NK-92 treated with Interleukin-12 subunit alpha and Interleukin-12 subunit beta, amount 100 ng/mL, for 24 hours (cell line): Measurements from ENCODE around the gene CCDC102B.
"Not testable (repeated sequence)": the region's sequence is repeated elsewhere in the genome, so short reads cannot be mapped to it uniquely, and the experiment has no call there.

ENCODE experiments used
- DNase-seq: peaks from one replicate; lab custom pipeline; 2025; lab: John Stamatoyannopoulos, UW

Gene CCDC102B

DNA sequence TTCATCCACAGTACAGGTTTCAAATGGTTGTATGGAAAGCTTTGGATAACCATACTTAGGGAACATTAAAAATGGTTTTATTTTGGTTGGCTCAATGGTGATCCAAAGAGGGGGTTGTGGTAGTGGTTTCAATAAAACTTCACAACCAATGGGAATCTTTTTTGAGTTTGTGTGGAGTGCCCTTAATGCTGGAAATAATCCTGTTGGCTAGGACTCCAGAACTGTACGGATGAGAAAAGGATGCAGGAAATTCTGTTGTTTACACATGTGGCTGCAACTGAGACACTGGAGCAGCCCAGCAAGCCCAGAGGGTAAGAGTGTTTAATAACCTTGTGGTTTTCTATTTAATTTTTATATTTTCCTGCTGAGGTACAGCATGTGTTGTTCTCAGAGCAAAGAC is at the start of gene CCDC102B:
Gene CCDC102B (plus strand): TSS at position 210 of the 400 bp plus-strand sequence. CDS start 38,684 bp downstream, outside the sequence.
- DNase-seq, result no peak

DNA sequence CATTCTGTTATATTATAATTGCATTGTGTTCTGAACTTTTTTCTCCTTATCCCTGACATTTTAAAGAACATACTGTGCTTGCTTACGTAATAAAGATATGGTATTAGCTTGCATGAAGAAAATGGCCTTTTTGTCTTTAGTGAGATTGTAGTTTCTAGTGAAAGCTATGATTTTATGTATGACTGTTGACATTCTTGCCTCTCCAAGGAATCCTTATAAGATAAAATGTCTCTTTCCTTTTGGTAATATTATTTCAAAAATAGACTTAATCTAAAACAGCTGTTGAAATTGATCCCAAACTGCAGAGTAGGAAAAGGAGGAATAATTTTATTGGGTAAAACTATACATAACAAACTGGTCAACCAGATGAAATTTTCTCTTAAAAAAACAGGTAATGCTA is 40.8 kb upstream of the CCDC102B start:
- DNase-seq, result no peak

DNA sequence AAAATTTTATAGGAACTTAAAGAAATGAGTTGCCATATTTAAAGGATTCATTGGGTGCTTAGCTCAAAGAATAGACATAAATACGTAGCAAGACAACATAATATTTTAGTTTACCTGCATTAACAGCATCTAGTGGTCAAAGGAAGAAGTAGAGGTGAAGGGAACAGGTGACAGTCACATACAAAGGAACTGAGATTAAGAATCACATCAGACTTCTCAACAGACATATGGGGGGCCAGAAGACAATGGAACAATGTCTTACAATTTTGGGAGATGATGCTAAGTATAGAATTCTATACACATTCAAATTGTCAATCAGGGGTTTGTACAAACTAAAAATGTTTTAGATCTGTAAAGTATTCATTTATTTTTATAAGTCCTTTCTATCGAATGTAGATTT is 38.6 kb upstream of the CCDC102B start:
- DNase-seq, result no peak

DNA sequence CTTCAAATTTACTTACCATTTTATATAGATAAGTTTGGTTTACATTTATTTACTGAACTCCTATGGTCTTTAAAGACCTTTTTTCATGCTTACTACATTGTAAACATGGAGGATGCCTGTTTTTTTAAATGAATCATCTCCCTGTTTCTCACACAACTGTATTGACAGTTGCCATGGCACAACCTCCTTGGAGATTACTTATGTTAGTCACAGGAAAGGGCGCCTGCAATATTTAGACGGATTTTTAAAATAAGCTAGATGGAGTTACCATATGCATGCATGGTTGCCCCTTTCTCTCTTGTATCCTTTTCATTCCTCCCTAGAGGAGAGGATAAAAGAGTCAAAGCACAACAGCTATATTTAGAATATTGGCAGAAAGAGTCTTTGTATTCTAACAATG is 34.8 kb upstream of the CCDC102B start:
- DNase-seq, result no peak

DNA sequence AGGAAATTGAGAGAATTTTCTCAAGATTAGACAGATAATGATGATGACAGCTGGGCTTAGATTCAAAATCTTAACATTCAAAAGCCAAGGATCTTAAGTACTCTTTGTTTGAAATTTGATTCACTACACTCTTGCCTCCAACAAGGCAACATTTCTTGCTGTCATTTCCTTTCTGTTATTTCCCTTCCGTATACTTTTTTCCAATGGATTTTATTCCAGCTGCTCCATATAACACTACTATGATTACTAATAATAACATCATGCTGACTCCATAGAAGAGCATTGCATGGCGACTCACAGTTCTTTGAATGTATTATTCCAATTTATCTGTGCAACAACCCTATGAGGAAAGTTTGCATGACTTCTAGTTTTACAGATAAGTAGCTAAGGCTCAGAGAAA is 33.9 kb upstream of the CCDC102B start:
- no peak for DNase-seq

DNA sequence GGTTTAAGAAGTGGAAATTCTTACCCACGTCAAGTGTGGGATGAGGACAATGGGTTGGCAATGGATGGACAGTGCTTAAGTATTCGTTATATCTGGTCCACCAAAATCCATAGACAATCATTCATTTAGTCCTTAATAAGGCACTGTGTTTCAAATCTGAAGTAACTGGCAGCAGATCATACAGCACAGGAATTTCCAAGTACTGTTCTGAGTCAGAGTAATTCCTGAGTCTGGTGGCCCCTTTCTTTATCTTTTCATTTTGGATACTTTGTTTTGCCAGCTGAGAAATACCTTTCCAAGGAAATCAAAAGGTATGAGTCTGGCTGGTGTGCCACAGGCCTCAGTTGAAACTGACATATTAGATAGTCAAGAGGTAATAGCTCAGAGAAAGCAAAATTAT is 31.4 kb upstream of the CCDC102B start:
- DNase-seq, result no peak

DNA sequence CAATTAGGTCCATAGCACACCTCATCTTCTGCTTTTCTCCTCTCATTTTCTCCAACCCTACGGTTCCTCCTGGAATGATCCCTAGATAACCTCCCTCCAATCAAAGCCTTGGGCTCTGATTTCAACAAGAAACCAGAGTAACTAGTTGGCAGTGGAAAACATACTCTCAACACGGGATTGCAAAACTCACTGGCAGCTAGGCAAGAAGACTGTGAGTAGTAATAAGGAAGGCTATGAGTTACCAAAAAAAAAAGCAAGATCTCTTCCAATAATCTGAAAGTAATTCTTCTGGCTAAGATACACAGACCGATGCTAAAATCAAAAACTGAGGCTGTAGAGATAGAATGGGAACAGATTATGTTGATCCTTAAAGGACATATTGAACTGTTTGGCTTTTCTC is 28.4 kb upstream of the CCDC102B start:
- no peak for DNase-seq

DNA sequence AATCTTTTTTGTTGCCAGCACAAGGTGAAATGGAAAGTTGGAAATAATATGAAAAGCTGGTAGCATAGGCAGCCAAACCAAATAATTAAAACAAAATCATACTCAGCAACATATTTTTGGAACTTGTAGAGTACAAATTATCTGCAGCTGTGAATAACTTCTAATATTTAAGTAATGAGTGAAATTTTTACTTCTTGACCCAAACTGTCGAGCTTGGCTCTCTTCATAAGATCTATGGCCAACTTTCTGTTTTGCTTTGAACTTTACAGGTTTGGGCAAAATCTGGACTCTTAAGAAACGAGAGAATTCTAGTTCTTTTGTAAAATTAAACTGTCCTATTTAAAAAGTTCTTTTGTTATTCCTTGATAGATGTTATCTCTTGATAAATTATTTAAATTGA is 25.6 kb upstream of the CCDC102B start:
- DNase-seq, result no peak

DNA sequence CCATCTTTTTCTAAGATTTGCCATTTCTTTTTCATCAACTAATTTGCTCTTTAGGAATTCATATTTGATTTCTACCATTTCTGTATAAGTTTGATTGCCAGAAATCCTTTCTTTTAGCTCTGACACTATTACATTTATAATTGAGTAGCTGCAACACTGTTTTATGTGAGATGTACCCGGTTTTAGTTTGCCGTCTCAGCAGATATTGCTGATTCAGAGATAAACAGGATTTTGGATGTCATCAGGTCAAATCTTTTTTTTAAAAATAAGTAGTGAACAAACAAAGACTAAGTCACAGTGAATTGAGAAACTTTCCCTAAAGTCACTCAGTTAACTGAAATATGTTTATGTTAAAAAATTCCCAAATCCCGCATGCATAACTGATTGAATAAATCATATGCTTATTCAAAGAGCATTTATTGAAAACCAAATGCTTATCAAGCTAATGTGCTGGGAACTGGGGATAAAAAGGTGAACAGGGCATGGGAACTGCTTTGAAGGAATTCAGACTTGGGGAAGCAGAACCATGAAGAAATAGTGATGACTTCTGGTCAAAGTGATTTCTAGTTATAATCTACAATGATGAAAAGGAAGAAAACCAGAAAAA is 19.5 kb upstream of the CCDC102B start:
- DNase-seq, result no peak

DNA sequence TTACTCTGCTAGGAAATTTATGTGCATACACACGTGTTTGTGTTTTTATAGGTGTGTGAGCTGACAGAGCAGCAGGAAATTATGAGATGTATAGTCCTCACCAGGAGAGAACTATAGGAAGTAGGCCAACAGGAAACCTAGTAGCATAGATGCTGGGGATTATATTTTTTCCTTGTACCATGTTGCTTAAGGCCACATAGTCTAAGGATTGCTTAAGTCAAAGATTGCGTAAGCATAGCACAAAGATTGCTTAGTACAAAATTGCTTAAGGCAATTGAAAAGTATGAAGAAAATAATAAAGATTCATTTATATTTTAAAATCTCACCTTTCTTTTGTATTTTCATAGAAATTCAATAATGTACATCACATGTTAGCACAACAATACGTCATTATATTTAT is 18.7 kb upstream of the CCDC102B start:
- no peak for DNase-seq

DNA sequence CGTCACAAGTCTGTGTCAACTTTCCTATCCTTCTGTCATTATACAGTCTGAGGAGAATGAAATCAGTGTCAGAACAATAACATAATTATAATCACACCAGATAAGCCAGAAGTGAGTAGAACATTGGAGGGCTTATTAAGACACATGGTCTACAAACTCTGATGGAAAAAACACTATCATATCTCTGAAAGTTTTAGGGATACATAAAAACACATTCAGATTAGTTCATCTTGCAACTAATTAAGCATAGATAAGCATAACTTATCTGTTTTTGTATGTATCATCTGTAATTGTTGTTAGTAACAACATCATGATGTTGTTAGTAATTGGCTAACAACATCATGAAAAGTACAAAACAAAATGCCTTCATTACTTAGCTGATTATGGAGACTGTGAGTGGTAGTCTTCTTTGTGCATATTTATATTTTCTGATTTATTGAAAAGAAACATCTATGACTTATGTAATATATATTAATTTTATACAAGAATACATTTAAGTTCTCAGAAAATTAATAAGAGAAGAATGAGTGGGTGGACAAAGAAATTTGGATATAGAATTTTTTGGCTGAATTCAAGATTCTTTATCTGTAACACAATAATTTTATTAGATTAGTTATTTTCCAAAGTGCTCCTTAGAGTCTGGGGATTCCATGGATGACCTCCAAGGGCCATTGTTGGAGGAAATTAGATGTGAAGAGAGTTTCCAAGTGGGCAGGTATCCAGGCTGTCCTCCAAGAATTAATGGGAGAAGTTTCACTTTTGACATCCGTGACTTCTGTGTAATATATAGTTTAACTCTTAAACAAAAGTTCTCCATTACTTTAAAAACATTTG is 16.9 kb upstream of the CCDC102B start:
- no peak for DNase-seq

DNA sequence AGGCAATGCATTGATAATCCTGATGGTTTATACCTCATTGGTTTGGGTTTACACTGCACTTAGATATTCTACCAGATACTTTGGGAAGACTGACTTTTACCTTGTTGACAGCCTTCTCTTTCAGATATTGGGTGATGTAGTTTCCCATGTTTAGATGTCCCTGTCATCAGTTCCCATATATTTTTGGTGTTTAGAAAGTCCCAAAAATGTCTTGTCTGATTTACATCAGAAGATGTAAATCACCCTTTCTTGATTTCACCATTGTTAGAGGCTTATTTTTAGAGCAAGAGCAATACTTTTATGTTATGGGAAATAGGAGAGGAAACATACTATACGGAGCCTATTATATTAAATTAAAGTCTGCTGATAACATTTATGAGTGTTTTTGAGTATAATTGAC is 14.4 kb upstream of the CCDC102B start:
- no peak for DNase-seq

DNA sequence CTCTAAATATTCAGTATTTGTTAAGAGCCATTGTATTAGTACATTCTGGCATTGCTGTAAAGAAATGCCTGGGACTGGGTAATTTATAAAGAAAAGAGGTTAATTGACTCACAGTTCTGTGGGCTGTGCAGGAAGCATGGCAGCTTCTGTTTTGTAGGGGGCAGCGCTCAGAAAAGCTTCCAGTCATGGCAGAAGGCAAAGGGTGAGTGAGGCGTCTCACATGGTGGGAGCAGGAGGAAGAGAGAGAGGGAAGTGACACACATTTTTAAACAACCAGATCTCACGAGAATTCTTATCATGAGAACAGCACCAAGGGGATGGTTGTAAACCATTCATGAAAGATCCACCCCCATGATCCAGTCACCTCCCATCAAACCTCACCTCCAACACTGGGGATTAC is 13.8 kb upstream of the CCDC102B start:
- DNase-seq, result no peak

DNA sequence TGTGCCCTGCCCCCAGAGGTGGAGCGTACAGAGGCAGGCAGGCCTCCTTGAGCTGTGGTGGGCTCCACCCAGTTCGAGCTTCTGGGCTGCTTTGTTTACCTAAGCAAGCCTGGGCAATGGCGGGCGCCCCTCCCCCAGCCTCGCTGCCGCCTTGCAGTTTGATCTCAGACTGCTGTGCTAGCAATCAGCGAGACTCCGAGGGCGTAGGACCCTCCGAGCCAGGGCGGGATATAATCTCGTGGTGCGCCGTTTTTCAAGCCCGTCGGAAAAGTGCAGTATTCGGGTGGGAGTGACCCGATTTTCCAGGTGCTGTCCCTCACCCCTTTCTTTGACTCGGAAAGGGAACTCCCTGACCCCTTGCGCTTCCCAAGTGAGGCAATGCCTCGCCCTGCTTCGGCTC is 7.6 kb upstream of the CCDC102B start:
- not testable (repeated sequence) for DNase-seq

DNA sequence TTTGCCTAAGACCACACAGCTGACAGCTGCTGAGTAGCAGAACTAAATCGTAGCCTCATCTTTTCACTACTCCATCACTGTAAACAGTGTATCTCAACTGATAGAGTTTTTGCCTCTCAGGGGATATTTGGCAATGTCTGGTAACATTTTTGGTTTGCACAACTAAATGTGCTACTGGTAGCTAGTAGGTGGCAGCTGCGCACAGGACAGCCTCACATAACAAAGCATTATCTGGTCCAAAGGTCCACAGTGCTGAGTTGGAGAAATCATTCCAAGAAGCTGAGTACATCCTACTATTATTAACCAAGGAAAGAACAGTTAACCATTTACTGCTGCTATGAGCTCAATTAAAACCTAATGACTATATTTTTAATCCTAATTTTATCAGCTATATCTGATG is 6.1 kb upstream of the CCDC102B start:
- DNase-seq, result no peak

DNA sequence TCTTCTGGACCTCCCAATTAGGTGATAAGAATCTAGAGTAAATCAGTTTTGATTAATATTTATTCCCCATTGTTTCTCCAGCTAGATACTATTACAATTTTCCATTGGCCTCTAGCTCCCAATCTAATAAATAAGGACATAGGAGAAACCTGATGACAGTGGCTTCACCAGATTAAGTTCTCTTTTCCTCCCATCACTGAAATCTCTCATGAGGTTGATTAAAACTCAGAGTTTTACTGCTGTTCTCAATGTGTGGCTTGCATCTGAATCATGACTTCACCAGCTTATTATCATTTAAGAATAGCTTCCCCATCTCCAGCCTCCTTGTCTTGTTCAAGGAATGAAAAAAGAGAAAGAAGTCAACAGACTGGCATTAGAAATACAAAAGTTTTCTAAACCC is 3.9 kb upstream of the CCDC102B start:
- no peak for DNase-seq

DNA sequence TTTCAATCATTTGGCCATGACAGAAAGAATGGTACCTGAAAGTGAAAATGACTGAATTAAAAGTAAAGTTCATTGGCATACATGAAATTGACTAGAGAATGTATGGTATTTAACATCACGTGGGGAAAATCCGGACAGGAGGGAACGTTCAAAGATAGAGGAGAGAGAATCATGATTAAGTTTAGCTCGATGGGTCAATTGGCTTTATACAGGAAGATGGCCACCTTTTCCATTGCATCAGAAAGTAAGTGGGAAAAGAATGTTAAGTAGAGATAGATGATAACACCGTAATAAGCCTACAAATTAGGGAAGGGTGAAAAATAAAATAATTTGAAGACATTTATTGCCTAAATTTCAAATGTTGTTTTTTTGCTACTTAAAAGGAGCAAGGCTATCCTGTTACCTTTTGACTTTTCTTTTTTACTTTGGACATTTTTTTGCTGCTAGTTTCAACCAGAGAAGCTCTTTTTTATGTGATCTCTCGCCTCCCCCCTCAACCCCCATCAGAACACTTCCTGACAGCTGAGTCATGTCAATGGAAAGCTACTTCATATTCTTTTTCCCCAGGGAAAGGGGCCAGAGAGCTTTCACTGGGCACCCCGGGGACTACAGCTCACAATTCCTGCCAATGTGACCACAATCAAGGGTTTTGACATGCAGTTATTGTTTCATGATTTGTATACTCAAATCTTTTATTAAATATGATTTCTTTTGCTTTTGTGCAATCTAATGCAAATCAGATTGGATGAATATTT is 767 bp upstream of the CCDC102B start:
- no peak for DNase-seq

DNA sequence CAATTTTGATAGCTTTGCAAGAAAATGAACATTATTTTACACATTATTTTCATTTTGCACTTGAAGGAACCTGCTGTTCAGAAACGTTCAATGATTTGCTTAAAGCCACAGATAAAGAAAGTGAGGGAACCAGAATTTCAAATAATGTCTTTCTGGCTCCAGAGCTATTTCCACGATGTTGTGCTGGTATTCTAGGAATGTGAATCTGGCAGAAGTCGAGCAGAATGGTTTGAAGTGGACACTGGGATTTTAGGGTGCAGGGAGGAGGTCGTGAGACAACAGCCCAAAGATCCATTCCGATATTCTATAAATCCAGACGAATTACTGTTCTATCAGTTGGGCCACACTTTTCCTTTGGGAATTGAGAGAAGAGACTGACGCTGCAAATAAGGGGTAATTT is 2.2 kb downstream of the CCDC102B start:
- no peak for DNase-seq

DNA sequence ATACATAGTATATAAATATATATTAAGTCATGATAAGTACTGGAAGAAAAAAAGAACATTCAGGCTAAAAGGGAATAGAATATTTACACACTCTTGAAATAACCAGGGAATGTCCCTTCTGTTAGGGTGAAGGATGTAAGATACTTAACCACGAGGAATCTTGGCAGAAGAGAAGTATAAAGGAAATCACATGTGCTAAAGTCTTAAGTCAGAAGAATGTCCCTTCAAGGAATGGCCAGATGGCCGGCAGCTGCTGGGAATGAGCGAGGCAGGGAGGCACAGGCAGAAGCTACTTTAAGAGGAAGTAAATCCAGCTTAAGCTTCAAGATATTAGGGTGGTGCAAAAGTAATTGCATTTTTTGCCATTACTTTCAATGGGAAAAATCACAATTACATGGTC is 5.5 kb downstream of the CCDC102B start:
- DNase-seq, result no peak

DNA sequence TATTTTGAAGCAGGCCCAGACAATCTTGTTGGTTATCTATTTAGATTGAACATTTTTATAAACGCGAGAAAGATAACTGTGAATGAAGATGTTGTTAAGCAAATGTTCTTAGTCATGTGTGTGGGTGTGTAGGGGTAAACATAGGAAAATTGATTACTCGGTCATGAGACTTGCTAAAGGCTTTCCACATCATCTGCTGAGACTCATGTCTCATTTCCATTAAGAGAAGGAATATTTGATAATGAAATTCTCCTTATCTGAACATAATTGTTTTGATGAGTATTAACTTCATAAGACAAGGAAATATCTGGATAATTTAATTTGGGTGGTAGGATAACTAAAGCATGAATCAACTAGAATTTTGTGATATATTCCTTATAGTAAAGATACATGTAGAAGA is 19.7 kb downstream of the CCDC102B start:
- DNase-seq, result no peak

DNA sequence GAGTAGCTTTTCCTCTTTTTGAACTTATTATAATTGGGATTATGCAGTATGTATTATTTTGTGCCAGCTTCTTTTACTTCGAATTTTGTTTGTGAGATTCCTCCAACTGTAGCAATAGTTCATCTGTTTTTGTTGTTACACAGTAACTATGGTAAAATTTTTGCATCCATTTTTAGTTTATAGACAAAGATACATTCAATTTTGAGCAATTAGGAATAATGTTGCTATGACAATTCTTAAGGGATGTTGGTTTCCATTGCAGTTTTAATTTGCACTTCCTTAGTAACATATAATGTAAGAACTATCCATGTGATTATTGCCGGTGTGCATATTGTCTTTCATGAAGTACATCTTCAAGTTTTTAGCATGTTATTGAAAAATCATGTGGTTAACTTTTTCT is 20.7 kb downstream of the CCDC102B start:
- no peak for DNase-seq

DNA sequence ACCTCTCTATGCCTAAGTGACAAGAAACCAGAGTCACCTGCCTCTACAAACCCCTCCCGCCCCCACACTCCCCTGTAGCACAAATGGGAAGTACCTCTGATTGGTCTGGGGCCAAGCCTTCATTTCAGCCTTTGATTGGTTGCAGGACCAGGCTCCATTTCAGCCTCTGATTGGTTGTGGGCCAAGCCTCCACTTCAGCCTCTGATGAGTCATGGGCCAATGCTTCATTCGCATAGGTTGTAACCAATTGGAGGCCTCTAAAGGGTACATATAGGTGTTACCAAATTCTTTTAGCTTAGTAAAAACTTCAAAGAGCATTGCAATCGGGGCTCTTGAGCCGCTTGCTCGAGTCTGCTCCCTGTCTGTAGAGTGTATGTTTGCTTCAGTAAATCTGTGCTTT is 25.0 kb downstream of the CCDC102B start:
- DNase-seq, result no peak

DNA sequence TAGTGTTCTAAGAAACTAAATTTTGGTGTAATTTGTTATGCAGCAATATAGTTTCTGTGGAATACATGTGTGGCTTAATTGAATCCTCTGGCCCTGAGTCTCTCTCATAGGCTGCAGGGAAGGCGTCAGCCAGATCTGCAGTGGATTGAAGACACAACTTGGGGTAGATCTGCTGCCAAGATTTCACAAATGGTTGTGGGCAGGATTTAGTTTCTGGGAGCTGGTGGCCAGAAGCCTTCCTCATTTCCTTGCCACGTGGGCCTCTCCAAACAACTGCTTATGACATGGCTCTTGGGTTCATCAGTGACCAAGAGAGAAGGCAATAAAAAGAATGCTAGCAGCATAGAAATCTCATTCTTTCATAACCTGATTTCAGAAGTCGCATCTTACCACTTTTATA is 28.2 kb downstream of the CCDC102B start:
- no peak for DNase-seq
